Measurements from ENCODE around the gene TCEA2. TPM values are rescaled to one million over a fixed set of nuclear protein-coding genes. Genes with fewer than 3 reads are reported as not detected.

Gene TCEA2
- total and polyA plus RNA-seq, 2 of the 13 experiments (the other 11 are each of a cell fraction or from before 2014, with no cell fraction given) = 28.1 to 33.7 TPM

GRCh38 chr20:64067005-64067632 is 4.1 kb downstream of the TCEA2 start (continued):
- TF ChIP-seq ATF1 (CRISPR knock-in tag; IDR thresholded peaks at IDR 0.05) (no peak), ZNF850 (CRISPR knock-in tag; conservative IDR thresholded peaks at IDR 0.05) (no peak), ZBTB46 (CRISPR knock-in tag; IDR thresholded peaks at IDR 0.05; ENCODE audit: borderline replicate concordance) (no peak), LBX2 (CRISPR knock-in tag; IDR thresholded peaks at IDR 0.05; ENCODE audit: borderline replicate concordance) (no peak), ZNF800 (CRISPR knock-in tag; IDR thresholded peaks at IDR 0.05) (no peak), MIER2 (CRISPR knock-in tag; IDR thresholded peaks at IDR 0.05) (no peak), KAT2B (IDR thresholded peaks at IDR 0.05; ENCODE audit: borderline replicate concordance, low read depth, low read length) (no peak), ZNF768 (CRISPR knock-in tag; IDR thresholded peaks at IDR 0.05) (0 out of 2 replicates have a peak, but pooled peaks have one; percentile 14), DRAP1 (CRISPR knock-in tag; IDR thresholded peaks at IDR 0.05) (no peak), FOXO4 (CRISPR knock-in tag; conservative IDR thresholded peaks at IDR 0.05) (no peak), NFKB2 (CRISPR knock-in tag; IDR thresholded peaks at IDR 0.05; ENCODE audit: borderline replicate concordance) (0 out of 2 replicates have a peak, but pooled peaks have one; percentile 31), E2F5 (CRISPR knock-in tag; conservative IDR thresholded peaks at IDR 0.05) (no peak), SAP130 (CRISPR knock-in tag; IDR thresholded peaks at IDR 0.05; ENCODE audit: low read depth) (no peak), THAP8 (CRISPR knock-in tag; IDR thresholded peaks at IDR 0.05; ENCODE audit: borderline replicate concordance) (no peak), IRF9 (CRISPR knock-in tag; IDR thresholded peaks at IDR 0.05; ENCODE audit: borderline replicate concordance) (0 out of 2 replicates have a peak, but pooled peaks have one; percentile 27), TERF1 (CRISPR knock-in tag; IDR thresholded peaks at IDR 0.05) (peak; percentile 76; the same call in 1 of the 2 replicates), TP53 (CRISPR knock-in tag; conservative IDR thresholded peaks at IDR 0.05) (no peak), CHD4 (IDR thresholded peaks at IDR 0.05; ENCODE audit: borderline replicate concordance, low read length) (no peak), NR2C2 (CRISPR knock-in tag; IDR thresholded peaks at IDR 0.05; ENCODE audit: borderline replicate concordance) (no peak)
